Measurements from ENCODE around the gene PDCD1.

The PDCD1 gene

DNA sequence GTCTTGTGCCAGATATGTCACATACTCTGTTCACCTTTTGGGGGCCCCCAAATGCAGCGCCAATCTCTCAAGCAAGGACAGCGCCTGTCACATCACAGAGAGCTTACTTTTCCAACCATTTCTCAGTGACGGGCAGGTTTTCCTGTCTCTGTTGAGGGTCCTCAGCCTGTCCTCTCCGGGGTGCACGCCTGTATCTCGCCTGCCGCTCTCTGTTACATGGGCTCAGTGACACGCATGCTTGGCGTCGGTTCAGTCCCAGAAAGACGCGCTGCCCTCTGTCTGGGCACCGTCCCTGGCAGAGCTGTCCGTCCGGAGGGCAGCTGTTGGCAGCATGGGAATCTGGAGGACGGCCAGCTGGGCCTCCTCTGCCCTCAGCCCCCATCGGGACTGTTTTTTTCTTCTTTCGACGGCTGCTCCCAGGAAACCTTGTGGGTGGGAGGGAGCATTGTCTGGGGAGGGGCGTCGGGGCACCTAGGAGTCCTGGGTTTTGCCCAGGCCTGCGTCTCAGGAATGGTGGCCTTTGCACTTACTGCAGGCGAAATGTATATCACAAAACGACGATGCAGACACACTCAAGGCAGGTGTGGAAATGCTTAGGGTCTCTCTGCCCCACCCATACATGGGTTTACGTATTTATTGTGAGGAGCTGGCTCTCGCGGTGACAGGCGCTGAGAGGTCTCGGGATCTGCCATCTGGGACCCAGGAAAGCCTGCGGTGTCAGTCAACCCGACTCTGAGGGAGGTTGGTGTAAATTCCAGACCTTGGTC is 41.7 kb upstream of the PDCD1 start:
- CTCF ChIA-PET: no interaction called here
- TF ChIP-seq, protein P1, sequence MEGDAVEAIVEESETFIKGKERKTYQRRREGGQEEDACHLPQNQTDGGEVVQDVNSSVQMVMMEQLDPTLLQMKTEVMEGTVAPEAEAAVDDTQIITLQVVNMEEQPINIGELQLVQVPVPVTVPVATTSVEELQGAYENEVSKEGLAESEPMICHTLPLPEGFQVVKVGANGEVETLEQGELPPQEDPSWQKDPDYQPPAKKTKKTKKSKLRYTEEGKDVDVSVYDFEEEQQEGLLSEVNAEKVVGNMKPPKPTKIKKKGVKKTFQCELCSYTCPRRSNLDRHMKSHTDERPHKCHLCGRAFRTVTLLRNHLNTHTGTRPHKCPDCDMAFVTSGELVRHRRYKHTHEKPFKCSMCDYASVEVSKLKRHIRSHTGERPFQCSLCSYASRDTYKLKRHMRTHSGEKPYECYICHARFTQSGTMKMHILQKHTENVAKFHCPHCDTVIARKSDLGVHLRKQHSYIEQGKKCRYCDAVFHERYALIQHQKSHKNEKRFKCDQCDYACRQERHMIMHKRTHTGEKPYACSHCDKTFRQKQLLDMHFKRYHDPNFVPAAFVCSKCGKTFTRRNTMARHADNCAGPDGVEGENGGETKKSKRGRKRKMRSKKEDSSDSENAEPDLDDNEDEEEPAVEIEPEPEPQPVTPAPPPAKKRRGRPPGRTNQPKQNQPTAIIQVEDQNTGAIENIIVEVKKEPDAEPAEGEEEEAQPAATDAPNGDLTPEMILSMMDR (IDR thresholded peaks at IDR 0.05; ENCODE audit: control extremely low read depth, extremely low read depth, low read depth, missing control alignments): no peak
- POLR2A ChIA-PET: no interaction called here
- DNase-seq (ENCODE audit: extremely low spot score): no peak

DNA sequence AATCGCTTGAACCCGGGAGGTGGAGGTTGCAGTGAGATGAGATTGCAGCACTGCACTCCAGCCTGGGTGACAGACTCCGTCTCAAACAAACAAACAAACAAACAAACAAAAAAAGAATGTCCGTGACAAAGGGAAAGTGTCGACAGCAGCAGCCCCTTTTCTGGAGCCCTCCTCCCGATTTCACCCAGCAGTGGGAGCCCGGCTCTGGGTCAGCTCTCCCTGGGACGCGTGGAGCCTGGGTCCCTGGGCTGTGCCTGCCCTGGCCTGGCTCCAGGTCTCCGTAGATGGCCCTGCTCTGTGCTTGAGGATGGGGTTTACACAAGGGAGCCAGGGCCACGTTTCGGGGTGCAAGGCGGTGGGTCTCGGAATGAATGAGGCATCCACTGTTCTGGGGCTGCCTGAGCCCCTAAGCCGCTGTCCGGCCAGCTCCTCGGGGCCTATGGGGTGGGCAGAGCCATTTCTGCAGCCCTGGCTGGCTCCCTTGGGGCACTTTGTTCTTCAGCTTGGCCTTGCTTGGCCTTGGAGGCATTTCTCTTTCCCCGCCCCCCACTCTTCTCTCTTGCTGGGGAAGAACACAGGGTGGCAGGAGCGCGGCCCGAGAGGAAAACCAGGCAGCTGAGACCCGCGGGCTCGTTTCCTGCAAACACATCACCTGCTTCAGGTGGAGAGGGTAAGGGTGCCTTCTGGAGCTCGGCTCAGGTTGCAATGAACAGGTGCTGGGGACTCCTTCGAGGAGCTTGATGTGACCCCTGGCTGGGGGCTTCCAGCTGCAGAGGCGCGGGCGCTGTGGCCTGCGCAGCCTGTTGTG is 40.0 kb upstream of the PDCD1 start:
- ChIA-PET POLR2A (no interaction called here), CTCF (no interaction called here)
- DNase-seq (ENCODE audit: extremely low spot score): no peak
- TF ChIP-seq, protein P1 (IDR thresholded peaks at IDR 0.05; ENCODE audit: control extremely low read depth, extremely low read depth, low read depth, missing control alignments): no peak

DNA sequence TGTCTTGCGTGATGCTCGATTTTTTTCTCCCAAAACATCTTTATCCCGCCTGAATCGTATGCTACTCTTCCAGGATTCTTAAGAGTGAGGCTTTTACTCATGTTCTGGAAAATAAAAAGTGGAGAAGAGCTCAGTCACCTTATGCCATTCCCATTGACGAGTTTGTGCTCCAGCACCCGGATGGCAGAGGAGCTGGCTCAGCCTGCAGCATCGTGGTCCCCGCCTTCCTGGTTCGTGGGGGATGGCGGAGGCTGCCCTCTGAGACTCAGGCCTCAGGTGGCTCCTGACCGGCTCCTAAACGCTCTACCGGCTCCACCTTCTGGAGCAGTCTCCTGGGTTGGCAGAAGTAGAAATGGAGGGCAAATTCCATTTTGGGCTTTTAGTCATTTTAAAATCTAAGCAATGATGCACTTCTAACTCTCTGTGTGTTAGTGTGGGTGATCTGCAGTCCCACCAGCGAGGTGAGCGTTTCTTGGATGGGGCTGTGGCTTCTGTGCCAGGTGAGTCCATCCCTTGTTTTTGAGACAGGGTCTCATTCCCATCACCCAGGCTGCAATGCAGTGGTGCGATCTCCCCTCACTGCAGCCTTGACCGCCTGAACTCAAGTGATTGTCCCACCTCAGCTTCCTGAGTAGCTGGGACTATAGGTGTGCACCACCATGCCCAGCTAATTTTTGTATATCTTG is 38.7 kb upstream of the PDCD1 start:
- ChIA-PET POLR2A (no interaction called here), CTCF (no interaction called here)
- no peak for DNase-seq (ENCODE audit: extremely low spot score)

DNA sequence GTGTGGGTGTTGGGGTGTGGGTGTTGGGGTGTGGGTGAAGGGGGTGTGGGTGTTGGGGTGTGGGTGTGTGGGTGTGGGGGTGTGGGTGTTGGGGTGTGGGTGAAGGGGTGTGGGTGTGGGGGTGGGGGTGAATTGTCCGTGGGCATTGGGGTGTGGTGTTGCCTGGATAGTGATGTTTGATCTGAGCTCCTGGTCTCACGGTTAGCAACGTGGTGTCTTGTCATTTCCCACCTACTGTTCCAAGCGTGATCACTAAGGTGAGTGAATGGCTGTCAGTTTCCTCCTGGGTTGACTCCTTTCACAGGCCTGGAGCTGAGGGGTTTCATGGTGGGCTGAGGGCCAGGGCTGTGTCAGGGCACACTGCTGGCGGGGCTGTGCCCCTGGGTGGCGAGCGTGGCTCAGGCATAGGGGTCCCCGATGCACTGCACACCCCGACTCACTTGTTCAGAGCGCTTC is 38.1 kb upstream of the PDCD1 start:
- CTCF ChIA-PET: no interaction called here

More for the DNA sequence above, 38.7 kb upstream of the PDCD1 start:
- TF ChIP-seq, protein P1 (IDR thresholded peaks at IDR 0.05; ENCODE audit: control extremely low read depth, extremely low read depth, low read depth, missing control alignments): no peak

DNA sequence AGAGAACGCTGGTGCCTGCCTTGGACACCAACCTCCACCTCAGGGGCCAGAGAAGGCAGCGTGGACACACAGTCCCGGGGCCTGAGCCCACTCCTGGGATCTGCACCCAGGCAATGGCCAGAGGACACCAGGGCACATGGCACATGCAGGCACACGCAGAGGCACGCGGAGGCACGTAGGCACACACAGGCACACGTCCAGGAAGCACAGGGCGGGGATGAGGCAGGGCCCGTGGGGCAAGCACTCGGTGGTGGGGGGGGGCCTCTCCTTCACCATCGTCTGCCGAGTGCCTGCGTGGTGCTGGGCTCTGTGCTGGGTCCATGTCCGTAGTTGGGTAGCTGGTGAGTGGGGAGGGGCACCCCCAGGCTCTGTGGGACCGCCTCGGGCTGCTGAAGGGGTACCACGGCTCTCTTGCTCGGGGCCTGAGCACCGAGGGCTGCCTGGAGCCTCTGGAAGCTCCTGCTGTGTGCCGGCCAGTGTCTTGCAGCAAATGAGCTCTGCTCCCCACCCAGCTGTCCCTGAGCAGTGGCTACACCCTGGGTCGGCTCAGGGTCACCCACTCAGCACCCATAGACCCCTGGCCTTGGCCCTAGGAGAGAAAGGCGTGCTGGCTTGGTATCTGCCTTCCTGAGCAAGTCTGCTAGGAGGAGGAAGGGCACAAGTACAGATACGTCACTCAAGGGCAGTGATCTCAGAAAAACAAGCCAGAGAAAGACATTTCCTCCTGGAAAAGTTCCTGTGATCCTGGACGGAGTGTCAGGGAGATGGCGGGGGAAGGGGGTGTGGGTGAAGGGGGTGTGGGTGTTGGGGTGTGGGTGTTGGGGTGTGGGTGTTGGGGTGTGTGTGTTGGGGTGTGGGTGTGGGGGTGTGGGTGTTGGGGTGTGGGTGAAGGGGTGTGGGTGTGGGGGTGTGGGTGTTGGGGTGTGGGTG is 37.3 kb upstream of the PDCD1 start:
- POLR2A ChIA-PET: no interaction called here
- DNase-seq (ENCODE audit: extremely low spot score): no peak

More for the DNA sequence above, 38.1 kb upstream of the PDCD1 start:
- POLR2A ChIA-PET: no interaction called here
- TF ChIP-seq, protein P1 (IDR thresholded peaks at IDR 0.05; ENCODE audit: control extremely low read depth, extremely low read depth, low read depth, missing control alignments): no peak
- no peak for DNase-seq (ENCODE audit: extremely low spot score)

More for the DNA sequence above, 37.3 kb upstream of the PDCD1 start:
- CTCF ChIA-PET: no interaction called here
- TF ChIP-seq, protein P1 (IDR thresholded peaks at IDR 0.05; ENCODE audit: control extremely low read depth, extremely low read depth, low read depth, missing control alignments): no peak

All from GM10248 (cell line).